ENCODE data around the gene LFNG. TPM values are rescaled to one million over a fixed set of nuclear protein-coding genes. Genes with fewer than 3 reads are reported as not detected.

Gene LFNG
- total RNA-seq (1 to 10 TPM in 6 of 7 donors, under 1 TPM in 1; 0.86 to 8.2 (median 3.3) TPM), polyA plus RNA-seq (1 to 10 TPM; 2.3 to 4.1 TPM)
- long read RNA-seq, donor 1, result 0 reads
- long read RNA-seq, donor 2, transcript LFNG-201 (8 exons, 2,377 nt), result major isoform, 6 of 6 reads
- long read RNA-seq, donor 2, partial matches to known transcripts, result 0 of 6 reads
- long read RNA-seq, donor 2, other reads (novel, unspliced or antisense), result 0 of 6 reads
- long read RNA-seq, donor 3, partial matches to known transcripts, result 0 of 1 reads
- long read RNA-seq, donor 3, other reads (novel, unspliced or antisense), result 0 of 1 reads

GRCh38 chr7:2519119-2519930, at the start of gene LFNG:
LFNG (plus strand) TSS chr7:2519774; CDS start chr7:2519862, 88 bp downstream.
- 0 to 1% (median 1%) methylated on average over 48 to 95 of the region's 95 CpGs for WGBS, 3 donors
- DNase-seq, result peak; percentile 76 to 88 (median 85)

GRCh38 chr7:2470204-2471021, 49.2 kb upstream of the LFNG start:
- WGBS, 3 donors, result 67 to 71% (median 71%) methylated on average over 19 of the region's 19 CpGs
- no peaks in the 10 kb centered on the region for H3K9me3 ChIP-seq
- intact Hi-C loops (cut with DNase I), result loop anchor here in 1 of 4 donors (10.0 kb wide), 1 partner anchor 104 kb away; no protein-coding TSS in a partner anchor
- peaks cover 2% of the 10 kb centered on the region for H3K4me1 ChIP-seq (ENCODE audit: insufficient read depth)
- no peak overlapping the region for H3K27ac ChIP-seq
- no peaks in the 10 kb centered on the region for H3K36me3 ChIP-seq
- TF ChIP-seq POLR2A (IDR thresholded peaks at IDR 0.05) (no peak), CTCF (IDR thresholded peaks at IDR 0.05) (no peak), EP300 (IDR thresholded peaks at IDR 0.05) (no peak)
- DNase-seq, result no peak
- H3K4me3 ChIP-seq, result no peak overlapping the region
- no peaks in the 10 kb centered on the region for H3K27me3 ChIP-seq

More at GRCh38 chr7:2519119-2519930, at the start of gene LFNG:
- Histone ChIP-seq H3K4me3 (peak within 1 kb of the TSS; percentile 35), H3K4me1 (ENCODE audit: insufficient read depth) (peaks cover 9% of the 10 kb centered on the region), H3K9me3 (no peaks in the 10 kb centered on the region), H3K27ac (no peak within 1 kb of the TSS), H3K36me3 (no peaks in the 10 kb centered on the region), H3K27me3 (no peaks in the 10 kb centered on the region)
- intact Hi-C loops (cut with DNase I), result no loop called here
- TF ChIP-seq EP300 (IDR thresholded peaks at IDR 0.05) (no peak), POLR2A (IDR thresholded peaks at IDR 0.05) (peak; percentile 53)

- no peak for DNase-seq
- Histone ChIP-seq H3K36me3 (no peaks in the 10 kb centered on the region), H3K4me1 (ENCODE audit: insufficient read depth) (peaks cover 2% of the 10 kb centered on the region), H3K27ac (no peak overlapping the region), H3K27me3 (no peaks in the 10 kb centered on the region), H3K9me3 (no peaks in the 10 kb centered on the region), H3K4me3 (no peak overlapping the region)
- intact Hi-C loops (cut with DNase I), result loop anchor here in 1 of 4 donors (10.0 kb wide), 1 partner anchor 104 kb away; no protein-coding TSS in a partner anchor
- 37 to 53% (median 45%) methylated on average over 5 of the region's 5 CpGs for WGBS, 3 donors
- TF ChIP-seq CTCF (IDR thresholded peaks at IDR 0.05), result no peak
- TF ChIP-seq EP300 (IDR thresholded peaks at IDR 0.05), result no peak
- no peak for TF ChIP-seq POLR2A (IDR thresholded peaks at IDR 0.05)
Measured at GRCh38 chr7:2471022-2471329, 48.6 kb upstream of the LFNG start.

- H3K27me3 ChIP-seq, result no peaks in the 10 kb centered on the region
- intact Hi-C loops (cut with DNase I), result loop anchor here in 1 of 4 donors (10.0 kb wide), 1 partner anchor 103 kb away; no protein-coding TSS in a partner anchor
- no peaks in the 10 kb centered on the region for H3K9me3 ChIP-seq
- H3K36me3 ChIP-seq, result no peaks in the 10 kb centered on the region
- peaks cover 2% of the 10 kb centered on the region for H3K4me1 ChIP-seq (ENCODE audit: insufficient read depth)
- DNase-seq, result no peak
- H3K4me3 ChIP-seq, result no peak overlapping the region
- TF ChIP-seq CTCF (IDR thresholded peaks at IDR 0.05) (no peak), POLR2A (IDR thresholded peaks at IDR 0.05) (no peak), EP300 (IDR thresholded peaks at IDR 0.05) (no peak)
- WGBS, 3 donors, result 16 to 23% (median 21%) methylated on average over 16 to 17 of the region's 17 CpGs
- H3K27ac ChIP-seq, result no peak overlapping the region
Measured at GRCh38 chr7:2471396-2471795, 48.2 kb upstream of the LFNG start.
